Immature natural killer cell (primary cell): Measurements from ENCODE around the gene MRPS27. TPM values are rescaled to one million over a fixed set of nuclear protein-coding genes. Genes with fewer than 3 reads are reported as not detected.

Experiments
- DNase-seq, 3 donors: peaks; one replicate each; pipeline ENCODE4 v3.0.0; 2022; ENCODE audit warnings: mixed read lengths in 1 of 3
- H3K27ac Mint-ChIP-seq, 6 donors: one replicate each; pipeline ENCODE4 v1.8.0; 2020; ENCODE audit warnings: mixed read lengths in 6 of 6, mild to moderate bottlenecking in 5 of 6, inconsistent platforms in 4 of 6, moderate library complexity in 3 of 6
- H3K27me3 Mint-ChIP-seq, 3 donors: one replicate each; pipeline ENCODE4 v1.8.0; 2020 to 2021; ENCODE audit warnings: low read depth in 3 of 3, mild to moderate bottlenecking in 3 of 3, mixed read lengths in 3 of 3, moderate library complexity in 3 of 3, inconsistent platforms in 1 of 3
- H3K36me3 Mint-ChIP-seq, 3 donors: one replicate each; pipeline ENCODE4 v1.8.0; 2020; ENCODE audit warnings: mixed read lengths in 3 of 3, inconsistent platforms in 2 of 3, mild to moderate bottlenecking in 2 of 3
- H3K4me1 Mint-ChIP-seq, 2 donors: one replicate each; pipeline ENCODE4 v1.8.0; 2020; ENCODE audit warnings: inconsistent platforms in 2 of 2, mild to moderate bottlenecking in 2 of 2, mixed read lengths in 2 of 2, moderate library complexity in 1 of 2
- H3K4me3 Mint-ChIP-seq, 5 donors: one replicate each; pipeline ENCODE4 v1.8.0; 2020; ENCODE audit warnings: mild to moderate bottlenecking in 5 of 5, mixed read lengths in 5 of 5, inconsistent platforms in 3 of 5, moderate library complexity in 3 of 5
- H3K9me3 Mint-ChIP-seq, 6 donors: one replicate each; pipeline ENCODE4 v1.8.0; 2020; ENCODE audit warnings: mild to moderate bottlenecking in 6 of 6, mixed read lengths in 6 of 6, inconsistent platforms in 4 of 6, moderate library complexity in 3 of 6
- polyA plus RNA-seq, 3 donors: library from polyadenylated mRNA; unstranded; fragments of 300-500 nt; fragmentation: Illumina TruSeq; gene quantifications; one replicate each; pipeline ENCODE4 v1.2.3, GENCODE V29; 2021

Gene MRPS27
- polyA plus RNA-seq, 3 donors from 2014 or later = 25.3 to 58.3 (median 40.9) TPM

DNA sequence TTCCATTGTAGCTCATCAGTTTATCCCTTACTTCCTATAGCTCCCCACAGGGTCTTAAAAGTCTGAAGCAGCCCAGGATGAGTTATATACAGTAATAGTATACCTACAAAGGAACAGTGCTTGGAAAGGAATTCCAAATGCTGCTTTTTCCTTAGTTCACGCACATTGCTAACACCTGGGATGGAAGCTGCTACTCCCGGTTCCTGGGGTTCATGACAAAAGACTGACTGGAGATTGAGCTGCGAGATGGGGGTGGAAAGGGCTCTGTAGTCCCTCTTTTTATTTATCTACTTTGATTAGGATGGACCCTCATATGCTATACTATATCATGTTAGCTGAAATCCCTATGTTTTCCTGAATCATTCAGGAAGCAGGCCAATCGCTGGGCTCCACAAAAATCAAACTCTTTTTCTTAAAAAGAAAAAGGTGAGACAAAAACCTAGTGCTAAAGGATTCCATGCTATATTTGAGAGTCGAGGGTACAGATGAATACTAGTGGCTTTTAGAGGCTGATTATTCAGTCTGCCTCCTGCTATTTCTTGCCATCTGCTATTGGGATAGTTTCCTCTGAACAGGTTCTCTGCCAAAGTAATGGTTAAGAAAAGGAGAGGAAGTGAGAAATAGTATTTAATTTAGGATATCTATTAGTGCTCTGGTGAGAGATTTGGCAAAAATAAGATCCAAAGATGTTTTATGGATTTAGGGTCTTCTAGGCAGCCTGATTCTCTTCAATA lies 81.2 kb downstream of the MRPS27 start:
- H3K9me3 Mint-ChIP-seq = no peaks in the 10 kb centered on the region
- H3K27ac Mint-ChIP-seq = peak overlapping the region in 1 of 6 donors; percentile 21
- peaks cover 31 to 44% of the 10 kb centered on the region in 2 donors for H3K4me1 Mint-ChIP-seq
- DNase-seq = no peak
- H3K36me3 Mint-ChIP-seq = peaks cover 12 to 23% (median 16%) of the 10 kb centered on the region in 3 donors
- H3K27me3 Mint-ChIP-seq = peaks cover 6 to 13% (median 8%) of the 10 kb centered on the region in 3 donors
- H3K4me3 Mint-ChIP-seq = no peak overlapping the region

DNA sequence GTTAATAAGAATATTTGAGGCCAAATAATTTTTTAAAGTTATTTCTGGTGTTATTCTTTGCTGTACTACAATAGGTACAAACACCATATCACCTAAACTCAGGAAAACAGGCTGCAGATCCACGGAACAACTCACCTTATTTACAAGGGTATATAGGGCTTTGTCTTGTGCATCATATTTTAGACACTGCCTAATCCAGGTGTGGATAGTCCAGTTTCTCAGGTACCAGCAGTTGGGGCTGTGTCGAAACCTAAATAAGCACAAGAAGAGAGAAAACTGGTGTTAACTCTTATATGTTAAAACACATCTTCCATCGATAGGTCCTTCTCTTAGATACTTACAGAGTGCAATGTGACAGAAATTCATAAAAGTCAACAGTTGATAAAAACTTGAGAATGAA lies 82.2 kb downstream of the MRPS27 start:
- Mint-ChIP-seq H3K36me3 (peaks cover 10 to 23% (median 16%) of the 10 kb centered on the region in 3 donors), H3K9me3 (no peaks in the 10 kb centered on the region), H3K27me3 (peaks cover 4 to 14% (median 9%) of the 10 kb centered on the region in 3 donors), H3K4me1 (peaks cover 37 to 54% of the 10 kb centered on the region in 2 donors), H3K27ac (no peak overlapping the region), H3K4me3 (no peak overlapping the region)
- DNase-seq = no peak

DNA sequence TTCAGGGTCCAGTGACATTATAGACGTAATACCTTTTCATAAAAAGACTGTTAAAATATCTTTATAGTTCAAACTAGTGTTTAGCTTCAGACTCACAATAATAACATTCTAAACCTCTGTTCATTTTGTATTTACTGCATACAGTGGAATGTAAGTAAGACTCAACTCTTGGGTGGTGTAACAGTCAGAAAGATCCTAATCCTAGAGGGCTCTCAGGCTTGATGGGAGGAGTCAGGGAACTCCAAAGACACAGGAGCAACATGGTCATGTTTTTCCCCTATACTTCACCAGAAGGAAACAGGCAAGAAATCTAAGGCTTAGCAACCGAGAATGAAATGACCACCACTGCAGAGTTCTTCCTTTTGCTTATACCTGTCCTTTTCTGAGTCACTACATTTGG lies 82.6 kb downstream of the MRPS27 start:
- no peak overlapping the region for H3K27ac Mint-ChIP-seq
- peaks cover 42 to 55% of the 10 kb centered on the region in 2 donors for H3K4me1 Mint-ChIP-seq
- peaks cover 8 to 23% (median 16%) of the 10 kb centered on the region in 3 donors for H3K36me3 Mint-ChIP-seq
- H3K27me3 Mint-ChIP-seq = peaks cover 7 to 15% (median 10%) of the 10 kb centered on the region in 3 donors
- DNase-seq = no peak
- H3K9me3 Mint-ChIP-seq = no peaks in the 10 kb centered on the region
- H3K4me3 Mint-ChIP-seq = no peak overlapping the region

DNA sequence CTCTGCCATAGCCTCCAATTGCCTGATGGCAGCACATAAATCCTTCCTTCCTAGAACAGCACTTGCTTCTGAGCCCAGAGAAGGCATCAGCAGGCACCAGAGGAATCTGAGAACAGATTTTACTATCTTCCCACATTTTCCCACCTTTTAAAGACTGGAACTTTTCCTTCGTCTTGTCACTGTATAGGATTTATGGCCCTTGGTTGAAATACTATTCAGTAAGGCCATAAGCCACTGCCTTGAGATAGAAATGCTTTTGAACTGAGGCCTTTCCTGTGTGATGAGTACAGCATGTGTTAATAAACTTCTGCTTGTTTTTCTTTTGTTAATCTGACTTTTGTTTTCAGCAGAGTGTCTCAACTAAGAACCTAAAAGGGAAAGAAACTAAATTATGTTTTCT lies 84.3 kb downstream of the MRPS27 start:
- H3K27me3 Mint-ChIP-seq = peaks cover 11 to 15% (median 11%) of the 10 kb centered on the region in 3 donors
- peak overlapping the region in 4 of 5 donors; percentile 5 to 79 (median 48) for H3K4me3 Mint-ChIP-seq
- H3K4me1 Mint-ChIP-seq = peaks cover 54 to 64% of the 10 kb centered on the region in 2 donors
- H3K27ac Mint-ChIP-seq = peak overlapping the region in 3 of 6 donors; percentile 68 to 70 (median 69)
- peaks cover 16 to 32% (median 23%) of the 10 kb centered on the region in 3 donors for H3K36me3 Mint-ChIP-seq
- no peaks in the 10 kb centered on the region for H3K9me3 Mint-ChIP-seq
- no peak for DNase-seq

DNA sequence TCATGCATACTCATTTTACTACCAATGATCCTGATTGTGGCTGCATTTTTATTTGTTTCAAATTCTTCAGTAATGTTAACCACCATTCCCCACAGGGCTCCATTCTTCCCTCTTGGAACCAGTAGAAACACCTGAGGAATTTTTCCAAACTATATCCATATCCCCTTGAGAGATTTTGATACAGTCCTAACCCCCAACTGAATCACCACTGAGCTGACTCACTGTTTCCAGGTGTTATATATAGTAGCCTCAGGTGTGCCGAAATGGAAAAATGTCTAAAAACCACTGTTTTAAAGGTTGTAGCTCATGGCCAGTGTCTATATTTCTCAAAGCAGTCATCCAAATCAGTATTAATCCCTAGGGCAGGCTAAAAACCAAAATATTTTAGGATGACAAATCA lies 85.2 kb downstream of the MRPS27 start:
- no peak for DNase-seq
- Mint-ChIP-seq H3K9me3 (no peaks in the 10 kb centered on the region), H3K27ac (peak overlapping the region in 5 of 6 donors; percentile 7 to 69 (median 61)), H3K4me3 (peak overlapping the region; percentile 31 to 79 (median 65)), H3K36me3 (peaks cover 23 to 38% (median 30%) of the 10 kb centered on the region in 3 donors), H3K27me3 (peaks cover 11 to 17% (median 11%) of the 10 kb centered on the region in 3 donors), H3K4me1 (peaks cover 54 to 67% of the 10 kb centered on the region in 2 donors)

DNA sequence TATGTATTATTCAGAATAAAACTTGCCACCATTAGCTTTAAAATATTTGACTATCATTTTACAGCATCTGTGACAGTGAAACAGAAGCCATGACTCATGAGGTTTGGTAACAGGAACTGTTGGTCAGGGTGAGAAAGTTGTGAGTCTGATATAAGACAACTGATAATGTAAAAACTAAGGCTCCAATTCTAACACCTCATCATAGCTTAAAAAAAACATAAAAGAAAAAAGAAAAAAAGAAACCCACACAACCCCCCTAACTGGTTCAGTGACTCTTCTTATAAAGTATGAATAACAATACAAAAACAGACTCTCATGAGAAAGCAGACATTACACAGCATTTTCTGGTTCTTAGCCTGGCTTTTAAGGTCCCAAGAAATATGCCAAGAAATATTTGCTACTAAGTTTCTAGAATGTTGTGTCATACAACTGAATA lies 85.8 kb downstream of the MRPS27 start:
- Mint-ChIP-seq H3K4me1 (peaks cover 54 to 67% of the 10 kb centered on the region in 2 donors), H3K27ac (peak overlapping the region; percentile 7 to 62 (median 58)), H3K4me3 (peak overlapping the region; percentile 31 to 79 (median 65)), H3K36me3 (peaks cover 23 to 37% (median 30%) of the 10 kb centered on the region in 3 donors), H3K9me3 (no peaks in the 10 kb centered on the region), H3K27me3 (peaks cover 11 to 17% (median 11%) of the 10 kb centered on the region in 3 donors)
- peak; percentile 83 to 84 (median 84) for DNase-seq

DNA sequence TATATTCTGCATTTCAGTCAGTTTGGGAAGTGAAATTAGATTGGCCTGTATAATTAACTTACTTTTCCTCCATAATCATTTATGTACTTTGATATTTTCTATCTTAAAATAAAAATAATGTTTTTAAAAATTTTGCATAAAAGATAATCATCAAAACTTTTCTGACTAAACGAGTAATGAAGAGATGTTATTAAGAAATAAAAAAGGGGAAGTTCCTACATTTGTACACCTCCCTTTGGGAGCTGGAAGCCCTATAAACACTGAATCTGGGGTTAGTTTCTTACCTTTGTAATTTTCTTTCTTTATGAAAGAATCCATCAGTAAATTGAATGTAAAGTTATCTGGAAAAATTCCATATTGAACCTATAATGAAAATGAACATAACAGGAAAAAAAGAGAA lies 86.2 kb downstream of the MRPS27 start:
- Mint-ChIP-seq H3K27ac (peak overlapping the region in 5 of 6 donors; percentile 7 to 62 (median 60)), H3K9me3 (no peaks in the 10 kb centered on the region), H3K4me3 (peak overlapping the region; percentile 31 to 79 (median 65)), H3K27me3 (peaks cover 11 to 17% (median 11%) of the 10 kb centered on the region in 3 donors), H3K36me3 (peaks cover 23 to 35% (median 30%) of the 10 kb centered on the region in 3 donors), H3K4me1 (peaks cover 54 to 67% of the 10 kb centered on the region in 2 donors)
- DNase-seq = no peak

DNA sequence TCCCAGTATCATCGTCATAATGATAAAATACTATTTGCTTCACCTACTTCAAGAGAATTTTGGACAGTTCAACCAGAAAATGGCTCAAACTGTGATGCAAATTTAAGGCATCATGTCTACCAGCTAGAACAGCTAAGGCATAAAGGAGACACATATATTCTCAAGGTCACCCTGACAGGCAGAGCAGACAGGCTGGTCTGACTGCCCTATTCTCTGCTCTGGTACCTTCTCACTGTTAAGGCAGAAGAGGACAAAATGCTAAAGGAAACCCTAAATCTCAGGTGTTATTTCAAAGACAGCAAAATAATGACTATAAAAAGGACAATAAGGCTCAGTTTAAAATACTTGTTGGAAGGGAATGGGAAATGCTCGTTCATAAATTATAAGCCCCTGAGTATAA lies 87.2 kb downstream of the MRPS27 start:
- peaks cover 54 to 67% of the 10 kb centered on the region in 2 donors for H3K4me1 Mint-ChIP-seq
- DNase-seq = peak in 2 of 3 donors; percentile 7 to 16
- H3K9me3 Mint-ChIP-seq = no peaks in the 10 kb centered on the region
- peaks cover 11 to 17% (median 13%) of the 10 kb centered on the region in 3 donors for H3K27me3 Mint-ChIP-seq
- peaks cover 24 to 31% (median 30%) of the 10 kb centered on the region in 3 donors for H3K36me3 Mint-ChIP-seq
- H3K4me3 Mint-ChIP-seq = peak overlapping the region; percentile 52 to 79 (median 72)
- peak overlapping the region in 5 of 6 donors; percentile 6 to 80 (median 66) for H3K27ac Mint-ChIP-seq

DNA sequence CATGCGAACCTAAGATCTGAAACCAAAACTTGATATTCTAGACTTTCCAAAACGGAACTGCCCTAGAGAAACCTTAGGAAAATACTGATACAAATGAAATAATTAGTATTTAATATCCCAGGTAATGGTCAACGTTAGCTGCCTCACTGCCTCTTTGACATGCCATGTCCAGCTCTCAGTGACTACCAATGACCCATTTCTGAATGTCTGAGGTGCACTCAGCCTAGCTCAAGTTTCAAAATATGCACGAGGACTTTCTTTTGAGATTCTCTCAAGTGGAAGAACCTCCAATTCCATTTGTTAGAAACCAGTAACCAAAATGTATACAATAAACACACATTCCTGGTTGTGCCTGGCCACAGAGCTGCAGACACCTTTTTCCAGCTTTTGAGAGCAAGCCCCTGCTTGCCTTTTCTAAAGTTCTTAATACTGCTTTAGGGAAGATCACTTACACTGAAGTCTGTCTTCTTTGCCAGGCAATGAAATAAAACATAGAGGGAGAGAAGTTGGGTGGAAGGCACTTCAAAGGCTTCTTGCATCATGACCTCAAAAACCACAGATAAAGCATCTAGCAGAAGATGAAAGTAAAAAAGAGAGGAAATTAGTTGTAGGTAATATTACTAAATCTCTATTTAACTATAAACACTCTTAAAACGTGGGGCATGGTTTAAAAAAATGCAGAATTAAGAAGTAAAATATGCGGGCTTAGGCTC lies 87.9 kb downstream of the MRPS27 start:
- peaks cover 54 to 67% of the 10 kb centered on the region in 2 donors for H3K4me1 Mint-ChIP-seq
- no peaks in the 10 kb centered on the region for H3K9me3 Mint-ChIP-seq
- peak overlapping the region in 5 of 6 donors; percentile 6 to 80 (median 57) for H3K27ac Mint-ChIP-seq
- peaks cover 11 to 17% (median 13%) of the 10 kb centered on the region in 3 donors for H3K27me3 Mint-ChIP-seq
- DNase-seq = peak; percentile 59 to 65 (median 61)
- H3K36me3 Mint-ChIP-seq = peaks cover 29 to 31% (median 29%) of the 10 kb centered on the region in 3 donors
- peak overlapping the region; percentile 52 to 79 (median 72) for H3K4me3 Mint-ChIP-seq

DNA sequence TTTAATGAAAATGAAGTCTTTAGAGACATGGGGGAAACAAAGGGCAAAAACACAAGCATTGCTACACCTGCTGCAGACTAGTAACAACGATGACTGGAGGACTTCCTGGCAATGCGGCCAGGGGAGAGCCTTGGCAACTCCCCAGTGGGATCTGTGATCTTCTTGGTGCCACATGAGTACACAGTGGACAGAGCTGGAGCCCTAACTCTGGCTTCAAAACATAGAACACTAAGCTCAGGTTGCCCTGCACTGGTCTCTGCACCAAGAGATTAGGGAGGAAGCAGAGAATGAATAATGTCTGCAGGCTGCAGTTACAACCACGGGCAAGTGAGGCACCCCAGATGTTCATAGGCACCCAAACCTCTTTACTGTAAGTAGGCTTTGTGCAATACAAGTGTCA lies 91.1 kb downstream of the MRPS27 start:
- peaks cover 5 to 8% (median 7%) of the 10 kb centered on the region in 3 donors for H3K27me3 Mint-ChIP-seq
- peaks cover 46 to 52% (median 48%) of the 10 kb centered on the region in 3 donors for H3K36me3 Mint-ChIP-seq
- no peak for DNase-seq
- no peak overlapping the region for H3K27ac Mint-ChIP-seq
- H3K4me3 Mint-ChIP-seq = no peak overlapping the region
- H3K4me1 Mint-ChIP-seq = peaks cover 25 to 35% of the 10 kb centered on the region in 2 donors
- H3K9me3 Mint-ChIP-seq = no peaks in the 10 kb centered on the region

DNA sequence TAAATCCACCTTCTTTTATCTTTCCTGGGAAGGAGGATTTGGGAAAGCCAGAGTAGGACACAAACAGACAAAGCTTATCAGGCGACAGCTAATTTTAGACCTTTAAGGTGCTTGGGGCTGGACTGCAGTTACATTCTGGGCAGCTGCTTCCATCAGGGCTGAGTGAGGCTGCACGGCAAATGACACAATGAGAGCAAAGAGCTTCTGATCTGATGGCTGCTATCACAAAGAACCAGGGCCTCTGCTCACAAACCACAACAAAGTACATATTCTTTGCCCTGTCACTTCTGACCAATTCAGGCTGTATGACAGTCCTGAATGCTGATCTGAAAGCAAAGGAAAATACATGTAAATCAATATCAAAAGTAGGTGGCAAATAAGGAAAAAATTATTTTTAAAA lies 93.1 kb downstream of the MRPS27 start:
- H3K9me3 Mint-ChIP-seq = no peaks in the 10 kb centered on the region
- H3K36me3 Mint-ChIP-seq = peaks cover 62 to 71% (median 63%) of the 10 kb centered on the region in 3 donors
- H3K4me3 Mint-ChIP-seq = no peak overlapping the region
- peaks cover 0 to 3% (median 2%) of the 10 kb centered on the region in 3 donors for H3K27me3 Mint-ChIP-seq
- no peak for DNase-seq
- H3K27ac Mint-ChIP-seq = no peak overlapping the region
- peaks cover 9 to 15% of the 10 kb centered on the region in 2 donors for H3K4me1 Mint-ChIP-seq

DNA sequence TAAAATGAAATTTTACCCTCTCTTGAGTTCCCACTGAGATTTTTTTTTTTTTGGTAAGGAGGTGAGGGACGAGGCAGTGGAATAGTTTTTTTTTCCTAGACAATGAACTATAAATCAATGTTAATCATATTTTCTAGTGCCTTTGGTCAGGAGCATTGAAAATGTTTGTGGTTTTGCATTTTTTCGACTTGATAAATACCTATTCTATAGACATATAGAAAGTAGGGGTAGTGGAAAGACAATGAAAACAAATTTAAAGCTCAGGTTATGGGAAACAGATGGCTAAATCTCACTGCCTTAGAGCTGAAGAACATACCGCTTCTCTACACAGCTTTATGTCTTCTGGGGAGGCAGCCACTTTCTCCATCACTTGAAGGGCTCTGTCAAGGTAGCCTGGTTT lies 94.3 kb downstream of the MRPS27 start:
- DNase-seq = no peak
- Mint-ChIP-seq H3K4me1 (peaks cover under 1 to 3% of the 10 kb centered on the region in 2 donors), H3K27ac (no peak overlapping the region), H3K27me3 (peaks cover 0 to 2% (median 2%) of the 10 kb centered on the region in 3 donors), H3K4me3 (no peak overlapping the region), H3K36me3 (peaks cover 58 to 73% (median 66%) of the 10 kb centered on the region in 3 donors), H3K9me3 (no peaks in the 10 kb centered on the region)

DNA sequence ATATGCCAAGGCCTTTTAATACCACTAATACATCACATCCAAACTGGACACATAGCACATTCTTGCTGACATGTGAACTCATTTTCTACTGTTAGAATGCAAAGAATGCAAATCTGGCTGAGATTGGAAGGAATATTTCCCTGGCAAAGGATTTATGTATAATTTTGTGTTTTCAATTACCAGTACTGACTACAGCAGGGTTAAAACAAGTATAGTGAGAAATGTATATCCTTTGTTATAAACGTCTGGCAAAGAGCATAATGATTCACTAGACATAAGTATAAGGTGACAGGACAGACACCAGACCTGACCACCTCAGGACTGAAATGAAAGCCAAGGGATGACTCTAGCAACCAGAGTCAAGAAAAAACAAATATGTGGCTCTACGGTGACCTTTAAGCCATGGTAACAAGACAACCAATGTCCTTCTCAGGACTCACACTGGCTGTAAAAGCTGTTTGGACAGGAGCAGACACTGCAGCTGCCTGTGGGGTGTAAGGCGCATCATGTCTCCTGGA lies 95.0 kb downstream of the MRPS27 start:
- Mint-ChIP-seq H3K4me1 (no peaks in the 10 kb centered on the region), H3K36me3 (peaks cover 52 to 70% (median 63%) of the 10 kb centered on the region in 3 donors), H3K27ac (no peak overlapping the region), H3K4me3 (no peak overlapping the region), H3K9me3 (no peaks in the 10 kb centered on the region), H3K27me3 (peaks cover 0 to 2% (median 0%) of the 10 kb centered on the region in 3 donors)
- no peak for DNase-seq
